ENCODE data around the gene NIPSNAP2. TPM values are rescaled to one million over a fixed set of nuclear protein-coding genes. Genes with fewer than 3 reads are reported as not detected.

The NIPSNAP2 gene
- total and polyA plus RNA-seq, 2 experiments from 2014 or later, result 97.7 to 207 TPM

- DNase-seq (ENCODE audit: low read depth in 1 of 2, low spot score in 1 of 2), result no peak
- no peak for TF ChIP-seq CTCF (IDR thresholded peaks at IDR 0.05; ENCODE audit: low read depth, low read length)
- Histone ChIP-seq H3K27me3 (peaks cover 12% of the 10 kb centered on the region), H3K9me3 (ENCODE audit: low read depth) (no peaks in the 10 kb centered on the region), H3K4me3 (no peak overlapping the region), H3K4me1 (ENCODE audit: low read depth) (peaks cover 8% of the 10 kb centered on the region), H3K36me3 (no peaks in the 10 kb centered on the region), H3K27ac (peak overlapping the region; percentile 40)
Observed at GRCh38 chr7:55963584-55964168, 709 bp upstream of the NIPSNAP2 start.

GRCh38 chr7:55965100-55965470, 700 bp downstream of the NIPSNAP2 start:
- Histone ChIP-seq H3K4me3 (peak overlapping the region; percentile 74), H3K27ac (peak overlapping the region; percentile 98), H3K4me1 (ENCODE audit: low read depth) (peaks cover 8% of the 10 kb centered on the region), H3K9me3 (ENCODE audit: low read depth) (no peaks in the 10 kb centered on the region), H3K27me3 (peaks cover 12% of the 10 kb centered on the region), H3K36me3 (no peaks in the 10 kb centered on the region)
- no peak for TF ChIP-seq CTCF (IDR thresholded peaks at IDR 0.05; ENCODE audit: low read depth, low read length)
- peak in 1 of 2 donors; percentile 54 for DNase-seq (ENCODE audit: low read depth in 1 of 2, low spot score in 1 of 2)

- no peaks in the 10 kb centered on the region for H3K36me3 ChIP-seq
- no peaks in the 10 kb centered on the region for H3K9me3 ChIP-seq (ENCODE audit: low read depth)
- H3K4me3 ChIP-seq, result peak overlapping the region; percentile 74
- peak overlapping the region; percentile 98 for H3K27ac ChIP-seq
- TF ChIP-seq CTCF (IDR thresholded peaks at IDR 0.05; ENCODE audit: low read depth, low read length), result no peak
- no peak for DNase-seq (ENCODE audit: low read depth in 1 of 2, low spot score in 1 of 2)
- peaks cover 12% of the 10 kb centered on the region for H3K4me1 ChIP-seq (ENCODE audit: low read depth)
- H3K27me3 ChIP-seq, result peaks cover 12% of the 10 kb centered on the region
Observed at GRCh38 chr7:55965805-55966421, 1.5 kb downstream of the NIPSNAP2 start.

- Histone ChIP-seq H3K9me3 (ENCODE audit: low read depth) (no peaks in the 10 kb centered on the region), H3K27me3 (peaks cover 12% of the 10 kb centered on the region), H3K4me1 (ENCODE audit: low read depth) (peaks cover 13% of the 10 kb centered on the region), H3K36me3 (no peaks in the 10 kb centered on the region), H3K4me3 (no peak overlapping the region), H3K27ac (no peak overlapping the region)
- no peak for DNase-seq (ENCODE audit: low read depth in 1 of 2, low spot score in 1 of 2)
- TF ChIP-seq CTCF (IDR thresholded peaks at IDR 0.05; ENCODE audit: low read depth, low read length), result no peak
Observed at GRCh38 chr7:55966851-55967250, 2.5 kb downstream of the NIPSNAP2 start.

- Histone ChIP-seq H3K4me3 (no peak overlapping the region), H3K36me3 (no peaks in the 10 kb centered on the region), H3K9me3 (ENCODE audit: low read depth) (no peaks in the 10 kb centered on the region), H3K27ac (no peak overlapping the region), H3K4me1 (ENCODE audit: low read depth) (peaks cover 13% of the 10 kb centered on the region), H3K27me3 (no peaks in the 10 kb centered on the region)
- no peak for DNase-seq (ENCODE audit: low read depth in 1 of 2, low spot score in 1 of 2)
- TF ChIP-seq CTCF (IDR thresholded peaks at IDR 0.05; ENCODE audit: low read depth, low read length), result no peak
Observed at GRCh38 chr7:55969391-55969790, 5.0 kb downstream of the NIPSNAP2 start.
